Activated CD8-positive, alpha-beta memory T cell treated with anti-CD3 and anti-CD28 coated beads, Interleukin-2, amount 50 U/mL, for 48 hours (primary cell): ENCODE results near the gene TBXA2R.
A peak's percentile ranks its signal among the peaks of the same experiment; 100 is the strongest.
"Not testable (repeated sequence)": the region's sequence is repeated elsewhere in the genome, so short reads cannot be mapped to it uniquely, and the experiment has no call there.

ENCODE experiments used
- DNase-seq: peaks from one replicate; pipeline ENCODE4 v3.0.0-alpha.2; 2020

TBXA2R gene

GRCh38 chr19:3576696-3577443 is 29.8 kb downstream of the TBXA2R start:
- DNase-seq = no peak

- DNase-seq = no peak
Measured at GRCh38 chr19:3575949-3576673, 30.6 kb downstream of the TBXA2R start.

DNA sequence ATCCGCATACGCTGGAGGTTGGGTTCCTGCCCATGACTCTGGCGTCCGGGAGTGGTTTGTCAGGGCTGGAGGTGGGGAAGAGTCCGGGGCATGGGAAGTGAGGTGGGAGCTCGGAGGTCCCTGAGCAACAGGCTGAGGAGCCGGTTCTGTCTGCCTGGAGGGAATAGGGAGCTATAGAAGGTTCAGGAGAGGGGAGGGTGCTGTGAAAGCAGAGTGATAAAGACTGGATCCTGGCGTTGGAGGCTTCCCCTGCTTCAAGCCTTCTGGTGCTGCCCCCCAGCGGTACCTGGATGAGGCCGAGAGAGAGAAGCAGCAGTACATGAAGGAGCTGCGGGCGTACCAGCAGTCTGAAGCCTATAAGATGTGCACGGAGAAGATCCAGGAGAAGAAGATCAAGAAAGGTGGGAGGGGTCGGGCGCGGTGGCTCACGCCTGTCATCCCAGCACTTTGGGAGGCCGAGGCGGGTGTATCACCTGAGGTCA is 31.4 kb downstream of the TBXA2R start:
- no peak for DNase-seq

DNA sequence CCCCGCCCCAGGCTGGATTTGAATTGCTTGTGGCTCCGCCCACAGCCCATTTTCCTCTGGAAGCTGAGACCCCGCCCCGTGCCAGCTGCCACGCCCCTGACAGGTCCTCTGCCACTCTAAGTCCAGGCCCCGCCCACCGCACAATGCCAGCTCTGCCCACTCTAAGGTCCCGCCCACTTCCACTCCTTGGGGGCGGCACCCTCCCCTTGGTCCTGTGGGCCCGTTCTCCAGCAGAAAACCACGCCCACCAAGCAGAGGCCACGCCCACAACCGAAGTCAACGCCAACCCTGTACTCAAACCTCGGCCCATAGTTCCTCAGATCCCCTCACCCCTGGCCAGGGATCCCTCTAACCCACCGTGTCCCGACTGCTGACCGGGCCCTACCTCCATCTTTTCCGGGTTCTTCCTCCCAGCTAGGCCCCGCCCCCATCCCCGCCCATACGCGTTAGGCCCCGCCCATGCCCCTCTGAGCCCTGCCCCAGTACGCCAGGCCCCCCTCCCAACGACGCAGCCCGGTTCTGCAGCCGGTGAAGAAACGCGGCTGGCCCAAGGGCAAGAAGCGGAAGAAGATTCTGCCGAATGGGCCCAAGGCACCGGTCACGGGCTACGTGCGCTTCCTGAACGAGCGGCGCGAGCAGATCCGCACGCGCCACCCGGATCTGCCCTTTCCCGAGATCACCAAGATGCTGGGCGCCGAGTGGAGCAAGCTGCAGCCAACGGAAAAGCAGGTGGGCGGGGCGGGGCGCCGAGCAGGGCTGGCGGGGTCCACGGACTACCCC is 32.6 kb downstream of the TBXA2R start:
- peak; percentile 98 for DNase-seq

DNA sequence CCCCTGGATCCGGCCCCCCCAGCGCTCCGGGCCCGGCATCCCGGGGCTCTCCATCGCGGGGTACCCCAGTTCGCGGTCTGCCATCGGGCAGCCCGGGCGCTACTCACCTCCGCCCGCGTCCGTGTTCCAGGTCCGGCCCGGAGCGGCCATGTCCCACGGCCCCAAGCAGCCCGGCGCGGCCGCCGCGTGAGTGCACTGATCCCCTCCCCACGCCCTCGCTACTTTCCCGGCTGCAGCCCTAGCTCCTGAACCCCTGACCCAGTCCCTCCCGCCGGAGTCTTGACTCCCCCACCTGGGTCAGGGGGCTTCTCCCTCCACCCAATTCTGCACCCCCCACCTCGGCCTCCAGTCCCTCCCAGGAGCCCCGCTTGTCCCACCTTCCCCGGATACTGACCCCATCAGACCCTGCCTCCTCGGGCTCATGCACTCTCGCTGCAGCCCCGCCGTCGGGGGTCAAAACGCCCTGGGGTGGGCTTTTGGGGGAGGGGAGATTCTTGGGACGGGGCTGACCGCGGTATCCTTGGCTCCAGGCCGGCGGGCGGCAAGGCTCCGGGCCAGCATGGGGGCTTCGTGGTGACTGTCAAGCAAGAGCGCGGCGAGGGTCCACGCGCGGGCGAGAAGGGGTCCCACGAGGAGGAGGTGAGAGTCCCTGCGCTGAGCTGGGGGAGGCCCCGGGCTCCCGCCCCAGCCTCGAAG is 33.4 kb downstream of the TBXA2R start:
- DNase-seq = peak; percentile 73

- no peak for DNase-seq
Measured at GRCh38 chr19:3572855-3573161, 33.9 kb downstream of the TBXA2R start, which contains the start of gene HMG20B. Gene HMG20B, plus strand, starts transcription at chr19:3572944. Its CDS starts 366 bp downstream, at chr19:3573310.

DNA sequence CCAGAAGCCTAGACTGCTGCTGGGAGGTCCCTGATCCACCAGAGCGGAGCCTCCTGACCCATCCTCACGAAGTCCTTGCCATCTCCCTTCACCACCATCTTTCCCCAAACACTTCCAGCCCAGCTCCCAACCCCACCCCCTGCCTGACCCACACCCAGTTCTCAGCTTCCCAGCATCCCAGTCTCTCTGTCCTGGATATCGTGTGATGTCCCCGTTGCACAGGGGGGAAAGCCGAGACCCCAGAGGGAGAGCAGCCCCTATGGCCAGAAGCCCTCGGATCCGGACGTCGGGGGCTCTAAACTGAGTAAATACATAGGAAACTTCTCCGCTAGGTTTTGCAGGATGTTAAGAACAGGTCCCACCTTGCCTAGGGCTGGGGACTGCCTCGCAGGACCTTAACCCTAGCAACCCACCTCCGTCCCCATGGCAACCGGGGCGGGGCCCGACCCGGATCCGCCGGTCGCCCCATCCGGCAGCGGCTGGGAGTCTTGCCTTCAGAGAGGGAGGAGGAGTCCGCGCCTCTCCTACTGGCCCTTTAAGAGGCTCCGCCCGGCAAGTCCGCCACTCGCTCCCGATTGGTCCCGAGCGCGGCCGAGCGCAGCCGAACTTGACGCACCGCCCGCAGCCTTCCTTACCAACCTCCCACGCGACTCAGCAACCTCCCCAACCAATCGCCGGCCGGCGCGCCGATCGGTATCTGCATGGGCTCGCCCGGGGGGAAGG is 34.4 kb downstream of the TBXA2R start:
- DNase-seq = peak; percentile 98

DNA sequence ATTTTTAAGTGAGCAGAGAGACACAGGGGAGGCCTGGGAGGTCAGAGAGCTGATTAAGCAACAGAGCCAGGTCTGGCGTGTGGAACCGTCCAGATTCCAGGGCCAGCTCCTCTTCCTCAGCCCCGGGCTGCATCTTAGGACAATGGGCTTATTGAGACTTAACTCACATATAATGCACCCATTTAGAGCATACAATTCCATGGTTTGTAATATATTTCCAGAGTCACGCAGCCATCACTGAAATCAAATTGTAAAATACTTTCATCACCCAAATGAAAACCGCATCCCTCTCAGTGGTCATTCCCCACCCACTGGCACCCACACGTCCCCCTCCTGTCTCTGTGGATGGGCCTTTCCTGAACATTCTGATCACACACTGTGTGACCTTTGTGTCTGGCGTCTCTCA is 36.1 kb downstream of the TBXA2R start:
- no peak for DNase-seq

DNA sequence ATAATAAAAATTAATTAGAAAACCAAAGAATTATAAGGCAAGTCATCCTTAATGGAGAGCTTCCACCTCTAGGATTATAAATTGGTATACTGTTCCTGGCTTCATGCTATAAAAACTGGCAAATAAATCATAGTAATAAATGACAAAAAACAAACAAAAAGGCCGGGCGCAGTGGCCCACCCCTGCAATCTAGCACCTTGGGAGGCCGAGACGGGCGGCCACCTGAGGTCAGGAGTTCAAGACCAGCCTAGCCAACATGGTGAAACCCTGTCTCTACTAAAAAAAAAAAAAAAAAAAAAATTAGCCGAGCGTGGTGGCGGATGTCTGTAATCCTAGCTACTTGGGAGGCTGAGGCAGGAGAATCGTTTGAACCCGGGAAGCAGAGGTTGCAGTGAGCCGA is 36.6 kb downstream of the TBXA2R start:
- DNase-seq = not testable (repeated sequence)

- no peak for DNase-seq
Measured at GRCh38 chr19:3565139-3565538, 41.5 kb downstream of the TBXA2R start.

- no peak for DNase-seq
Measured at GRCh38 chr19:3563709-3564524, 42.8 kb downstream of the TBXA2R start.

GRCh38 chr19:3557461-3558248 is 49.0 kb downstream of the TBXA2R start, which contains the start of gene MFSD12:
Gene MFSD12, minus strand, starts transcription at chr19:3557586. Its CDS starts 183 bp downstream, at chr19:3557403.
- peak; percentile 97 for DNase-seq

GRCh38 chr19:3556978-3557460 is 49.7 kb downstream of the TBXA2R start:
- DNase-seq = peak; percentile 83

DNA sequence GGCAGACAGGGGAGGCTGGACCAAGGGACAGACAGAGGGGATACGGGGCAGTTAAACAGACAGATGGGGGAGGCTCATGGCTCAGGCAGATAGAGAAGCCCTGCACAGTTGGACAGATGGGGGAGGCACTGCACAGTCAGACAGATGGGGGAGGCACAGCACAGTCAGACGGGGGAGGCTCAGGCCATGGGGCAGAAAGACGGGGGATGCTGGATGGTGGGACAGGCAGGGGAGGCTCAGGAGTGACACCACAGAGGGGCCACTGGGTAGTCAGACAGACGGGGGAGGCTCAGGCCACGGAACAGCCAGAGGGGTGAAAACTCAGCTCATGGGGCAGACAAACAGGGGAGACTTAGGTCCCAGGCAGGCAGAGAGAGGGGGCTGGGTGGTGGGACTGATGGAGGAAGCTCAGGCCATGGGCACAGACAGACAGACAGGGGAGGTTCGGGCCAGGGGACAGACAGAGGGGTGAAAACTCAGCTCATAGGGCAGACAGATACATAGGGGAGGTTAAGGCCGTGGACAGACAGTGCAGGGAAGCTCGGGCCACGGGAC is 50.2 kb downstream of the TBXA2R start:
- DNase-seq = no peak

DNA sequence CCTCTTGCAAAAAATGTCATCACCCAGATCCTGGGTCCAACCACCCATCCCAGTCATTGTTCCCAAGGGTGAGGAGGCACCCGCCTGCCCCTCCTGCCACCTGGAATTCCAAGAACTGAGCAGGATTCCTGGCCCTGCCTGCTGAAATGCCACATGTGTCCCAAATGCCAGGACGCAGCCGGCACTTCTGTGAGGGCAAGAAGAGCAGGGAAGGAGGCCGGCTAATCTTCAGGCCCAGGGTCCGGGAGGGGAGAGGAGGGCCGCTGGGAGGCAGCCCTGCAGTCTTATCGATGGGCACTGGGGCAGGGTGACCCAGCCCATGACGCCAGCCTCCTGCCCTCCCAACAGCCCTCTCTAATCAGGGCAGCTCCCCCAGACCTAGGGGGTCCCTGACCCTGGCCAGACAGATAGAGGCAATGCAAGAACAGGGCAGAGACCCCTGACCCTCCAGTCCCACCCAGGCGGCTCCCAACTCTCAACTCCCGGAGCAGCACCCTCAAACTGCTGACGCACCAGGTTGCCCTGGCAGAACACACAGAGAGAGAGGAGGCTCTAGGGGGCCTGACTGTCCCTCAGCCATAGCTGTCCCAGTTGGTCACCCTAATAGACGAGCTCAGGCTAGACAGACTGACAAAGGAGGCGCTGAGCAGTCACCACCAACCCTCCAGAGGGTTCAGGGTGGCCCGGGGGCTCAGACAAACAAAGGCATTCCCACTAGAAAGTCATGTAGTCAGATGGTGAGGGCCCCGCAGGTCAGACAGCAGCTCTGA is 50.8 kb downstream of the TBXA2R start:
- no peak for DNase-seq

DNA sequence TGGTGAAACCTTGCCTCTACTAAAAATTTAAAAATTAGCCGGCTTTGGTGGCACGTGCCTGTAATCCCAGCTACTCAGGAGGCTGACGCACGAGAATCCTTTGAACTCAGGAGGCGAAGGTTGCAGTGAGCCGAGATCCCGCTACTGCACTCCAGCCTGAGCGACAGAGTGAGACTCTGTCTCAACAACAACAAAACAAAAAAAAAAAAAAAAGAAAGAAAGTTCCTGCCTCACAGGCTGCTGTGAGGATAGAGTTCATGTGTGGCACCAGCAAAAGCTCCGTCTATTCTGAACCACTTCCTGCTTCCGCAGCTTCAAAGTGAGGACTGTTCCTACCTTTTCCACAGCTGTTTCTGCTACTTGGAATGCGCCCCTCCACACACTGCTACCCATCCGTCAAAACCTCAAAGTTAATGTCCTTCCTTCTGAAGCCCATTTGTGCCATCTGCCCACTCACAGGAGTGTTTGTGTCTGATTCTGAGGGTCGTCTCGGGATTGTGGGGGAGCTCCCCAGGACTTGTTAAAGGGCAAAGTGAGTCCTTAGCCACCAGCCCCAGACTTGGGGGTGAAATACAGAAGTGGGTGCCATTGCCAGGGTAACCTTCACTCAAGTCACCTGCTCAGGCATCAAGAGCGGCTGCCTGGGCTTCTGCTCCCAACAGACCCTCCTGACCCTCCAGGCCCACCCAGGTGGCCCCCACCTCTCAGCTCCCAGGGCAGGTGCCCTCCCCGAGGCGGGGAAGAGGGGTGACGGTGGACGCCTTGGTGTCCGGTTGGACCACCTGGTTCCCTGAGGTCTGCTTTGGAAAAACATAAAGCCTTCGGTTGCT is 52.2 kb downstream of the TBXA2R start:
- DNase-seq = no peak

DNA sequence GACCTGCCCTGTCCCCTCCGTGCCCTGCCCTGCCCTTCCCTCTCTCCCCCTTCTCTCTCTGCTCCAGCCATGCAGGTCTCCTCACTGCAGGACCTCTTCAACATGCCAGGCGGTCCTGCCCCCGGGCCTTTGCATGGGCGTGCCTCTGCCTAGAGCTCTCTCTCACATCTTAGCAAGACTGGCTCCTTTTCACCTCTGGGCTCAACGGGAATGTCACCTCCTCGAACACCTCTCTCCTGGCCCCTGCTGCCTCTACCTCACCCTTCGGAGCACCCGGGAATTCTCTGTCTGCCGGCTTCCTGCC is 54.9 kb downstream of the TBXA2R start:
- no peak for DNase-seq
